Dermis blood vessel endothelial cell (primary cell): ENCODE results near the gene LHX1. TPM values are rescaled to one million over a fixed set of nuclear protein-coding genes. Genes with fewer than 3 reads are reported as not detected.
A peak's percentile ranks its signal among the peaks of the same experiment; 100 is the strongest.

Experiments used
- DNase-seq: peaks from one replicate; pipeline ENCODE4 v3.0.0; 2010
- total RNA-seq: library from RNA; depleted of rRNA; stranded (reverse); fragments of >200 nt; gene quantifications from 2 replicates; pipeline ENCODE4 v1.2.3, GENCODE V29; 2014

The LHX1 gene
- total RNA-seq, 1 donor from 2014 or later = 0.17 TPM

GRCh38 chr17:36972186-36972700 lies 35.0 kb downstream of the LHX1 start:
- no peak for DNase-seq

GRCh38 chr17:36972905-36973304 lies 35.6 kb downstream of the LHX1 start:
- DNase-seq = no peak

GRCh38 chr17:36975922-36976515 lies 38.7 kb downstream of the LHX1 start:
- DNase-seq = no peak

GRCh38 chr17:36977066-36977465 lies 39.8 kb downstream of the LHX1 start:
- DNase-seq = no peak

- no peak for DNase-seq
These were observed 40.3 kb downstream of the LHX1 start for GRCh38 chr17:36977568-36977967.

- peak; percentile 37 for DNase-seq
These were observed 41.7 kb downstream of the LHX1 start for GRCh38 chr17:36978810-36979564.

- DNase-seq = peak; percentile 26
These were observed 42.3 kb downstream of the LHX1 start for GRCh38 chr17:36979565-36979941.

- peak; percentile 52 for DNase-seq
These were observed 43.0 kb downstream of the LHX1 start for GRCh38 chr17:36980280-36980761.

- no peak for DNase-seq
These were observed 46.3 kb downstream of the LHX1 start for GRCh38 chr17:36983618-36984017.

- no peak for DNase-seq
These were observed 51.9 kb downstream of the LHX1 start for GRCh38 chr17:36989173-36989572.

- DNase-seq = no peak
These were observed 55.4 kb downstream of the LHX1 start for GRCh38 chr17:36992701-36993100.

GRCh38 chr17:36993227-36993626 lies 56.0 kb downstream of the LHX1 start:
- DNase-seq = no peak

Other genes starting within 250 kb of the LHX1 start
- gene AATF, start 11.5 kb downstream of the LHX1 start, total RNA-seq = 23.5 and 26.7 TPM in 2 replicates